ENCODE results near the gene NUBP2. TPM values are rescaled to one million over a fixed set of nuclear protein-coding genes. Genes with fewer than 3 reads are reported as not detected.
A peak's percentile ranks its signal among the peaks of the same experiment; 100 is the strongest.

The NUBP2 gene
- total and polyA plus RNA-seq, 10 of the 15 experiments (the other 5 are each of a cell fraction or from before 2014, with no cell fraction given) = 1.9 to 129 (median 51.7) TPM

DNA sequence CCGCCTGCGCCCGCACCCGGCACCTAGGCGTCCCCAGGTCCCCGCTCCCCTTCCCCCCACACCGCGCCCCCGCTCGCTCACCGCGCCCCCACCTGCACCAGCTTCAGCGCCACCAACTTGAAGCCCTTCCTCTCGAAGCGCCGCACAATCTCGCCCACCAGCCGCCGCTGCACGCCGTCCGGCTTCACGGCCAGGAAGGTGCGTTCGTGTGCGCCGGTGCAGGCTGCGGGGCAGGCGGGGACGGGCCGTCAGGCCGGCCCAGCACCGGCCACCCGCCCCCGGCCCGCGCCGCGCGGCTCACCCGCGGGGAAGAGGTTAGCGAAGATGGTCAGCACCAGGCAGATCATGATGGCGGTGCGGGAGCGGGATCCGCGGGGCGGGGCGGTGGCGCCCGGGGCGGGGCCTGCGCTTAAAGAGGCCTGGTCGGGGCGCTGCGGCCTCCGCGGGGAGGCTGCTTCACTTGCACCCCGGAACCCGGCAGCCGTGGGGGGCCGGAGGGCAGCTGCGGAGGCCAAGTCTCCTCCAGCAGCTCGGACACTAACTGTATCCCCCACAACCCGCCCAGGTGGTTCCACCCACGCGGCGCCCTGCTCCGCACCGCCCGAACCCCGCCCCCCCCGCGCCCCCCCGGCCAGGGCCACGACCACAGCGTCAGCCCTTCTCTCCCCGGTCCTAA is 11.4 kb upstream of the NUBP2 start, which contains the start of gene NME3 (continued):
- TF ChIP-seq, protein P1, sequence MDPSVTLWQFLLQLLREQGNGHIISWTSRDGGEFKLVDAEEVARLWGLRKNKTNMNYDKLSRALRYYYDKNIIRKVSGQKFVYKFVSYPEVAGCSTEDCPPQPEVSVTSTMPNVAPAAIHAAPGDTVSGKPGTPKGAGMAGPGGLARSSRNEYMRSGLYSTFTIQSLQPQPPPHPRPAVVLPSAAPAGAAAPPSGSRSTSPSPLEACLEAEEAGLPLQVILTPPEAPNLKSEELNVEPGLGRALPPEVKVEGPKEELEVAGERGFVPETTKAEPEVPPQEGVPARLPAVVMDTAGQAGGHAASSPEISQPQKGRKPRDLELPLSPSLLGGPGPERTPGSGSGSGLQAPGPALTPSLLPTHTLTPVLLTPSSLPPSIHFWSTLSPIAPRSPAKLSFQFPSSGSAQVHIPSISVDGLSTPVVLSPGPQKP (IDR thresholded peaks at IDR 0.05; ENCODE audit: low read depth, low read length) = no peak
- TF ChIP-seq MTA2 (IDR thresholded peaks at IDR 0.05; ENCODE audit: low read depth) = no peak
- TF ChIP-seq KDM1A (IDR thresholded peaks at IDR 0.05; ENCODE audit: borderline replicate concordance) = no peak
- no peak for TF ChIP-seq SP1 (IDR thresholded peaks at IDR 0.05; ENCODE audit: low read depth, low read length)
- TF ChIP-seq ZZZ3 (IDR thresholded peaks at IDR 0.05; ENCODE audit: control insufficient read depth, insufficient read length, low read depth) = no peak
- TF ChIP-seq PML (IDR thresholded peaks at IDR 0.05; ENCODE audit: low read length) = no peak
- no peak for TF ChIP-seq SIX5 (IDR thresholded peaks at IDR 0.05; ENCODE audit: low read depth, low read length, severe bottlenecking)
- TF ChIP-seq BHLHE40 (IDR thresholded peaks at IDR 0.05; ENCODE audit: borderline replicate concordance in 1 of 2, low read depth in 2 of 2, low read length in 1 of 2) = peak in 1 of 2 experiments; percentile 29; a peak in 2 of 4 replicates
- no peak for TF ChIP-seq NFXL1 (IDR thresholded peaks at IDR 0.05; ENCODE audit: borderline replicate concordance)
- TF ChIP-seq, protein P2, sequence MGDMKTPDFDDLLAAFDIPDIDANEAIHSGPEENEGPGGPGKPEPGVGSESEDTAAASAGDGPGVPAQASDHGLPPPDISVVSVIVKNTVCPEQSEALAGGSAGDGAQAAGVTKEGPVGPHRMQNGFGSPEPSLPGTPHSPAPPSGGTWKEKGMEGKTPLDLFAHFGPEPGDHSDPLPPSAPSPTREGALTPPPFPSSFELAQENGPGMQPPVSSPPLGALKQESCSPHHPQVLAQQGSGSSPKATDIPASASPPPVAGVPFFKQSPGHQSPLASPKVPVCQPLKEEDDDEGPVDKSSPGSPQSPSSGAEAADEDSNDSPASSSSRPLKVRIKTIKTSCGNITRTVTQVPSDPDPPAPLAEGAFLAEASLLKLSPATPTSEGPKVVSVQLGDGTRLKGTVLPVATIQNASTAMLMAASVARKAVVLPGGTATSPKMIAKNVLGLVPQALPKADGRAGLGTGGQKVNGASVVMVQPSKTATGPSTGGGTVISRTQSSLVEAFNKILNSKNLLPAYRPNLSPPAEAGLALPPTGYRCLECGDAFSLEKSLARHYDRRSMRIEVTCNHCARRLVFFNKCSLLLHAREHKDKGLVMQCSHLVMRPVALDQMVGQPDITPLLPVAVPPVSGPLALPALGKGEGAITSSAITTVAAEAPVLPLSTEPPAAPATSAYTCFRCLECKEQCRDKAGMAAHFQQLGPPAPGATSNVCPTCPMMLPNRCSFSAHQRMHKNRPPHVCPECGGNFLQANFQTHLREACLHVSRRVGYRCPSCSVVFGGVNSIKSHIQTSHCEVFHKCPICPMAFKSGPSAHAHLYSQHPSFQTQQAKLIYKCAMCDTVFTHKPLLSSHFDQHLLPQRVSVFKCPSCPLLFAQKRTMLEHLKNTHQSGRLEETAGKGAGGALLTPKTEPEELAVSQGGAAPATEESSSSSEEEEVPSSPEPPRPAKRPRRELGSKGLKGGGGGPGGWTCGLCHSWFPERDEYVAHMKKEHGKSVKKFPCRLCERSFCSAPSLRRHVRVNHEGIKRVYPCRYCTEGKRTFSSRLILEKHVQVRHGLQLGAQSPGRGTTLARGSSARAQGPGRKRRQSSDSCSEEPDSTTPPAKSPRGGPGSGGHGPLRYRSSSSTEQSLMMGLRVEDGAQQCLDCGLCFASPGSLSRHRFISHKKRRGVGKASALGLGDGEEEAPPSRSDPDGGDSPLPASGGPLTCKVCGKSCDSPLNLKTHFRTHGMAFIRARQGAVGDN (IDR thresholded peaks at IDR 0.05) = 0 out of 2 replicates have a peak, but pooled peaks have one; percentile 21
- peak; percentile 16; the same call in 1 of the 2 replicates for TF ChIP-seq RB1 (IDR thresholded peaks at IDR 0.05; ENCODE audit: borderline replicate concordance)
- peak in 1 of 2 experiments; percentile 88; a peak in 2 of 3 replicates for TF ChIP-seq EGR1 (IDR thresholded peaks at IDR 0.05; ENCODE audit: borderline replicate concordance in 1 of 2, low read depth in 2 of 2, low read length in 2 of 2)
- TF ChIP-seq, protein P3, sequence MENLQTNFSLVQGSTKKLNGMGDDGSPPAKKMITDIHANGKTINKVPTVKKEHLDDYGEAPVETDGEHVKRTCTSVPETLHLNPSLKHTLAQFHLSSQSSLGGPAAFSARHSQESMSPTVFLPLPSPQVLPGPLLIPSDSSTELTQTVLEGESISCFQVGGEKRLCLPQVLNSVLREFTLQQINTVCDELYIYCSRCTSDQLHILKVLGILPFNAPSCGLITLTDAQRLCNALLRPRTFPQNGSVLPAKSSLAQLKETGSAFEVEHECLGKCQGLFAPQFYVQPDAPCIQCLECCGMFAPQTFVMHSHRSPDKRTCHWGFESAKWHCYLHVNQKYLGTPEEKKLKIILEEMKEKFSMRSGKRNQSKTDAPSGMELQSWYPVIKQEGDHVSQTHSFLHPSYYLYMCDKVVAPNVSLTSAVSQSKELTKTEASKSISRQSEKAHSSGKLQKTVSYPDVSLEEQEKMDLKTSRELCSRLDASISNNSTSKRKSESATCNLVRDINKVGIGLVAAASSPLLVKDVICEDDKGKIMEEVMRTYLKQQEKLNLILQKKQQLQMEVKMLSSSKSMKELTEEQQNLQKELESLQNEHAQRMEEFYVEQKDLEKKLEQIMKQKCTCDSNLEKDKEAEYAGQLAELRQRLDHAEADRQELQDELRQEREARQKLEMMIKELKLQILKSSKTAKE (IDR thresholded peaks at IDR 0.05; ENCODE audit: low read depth, poor library complexity, severe bottlenecking) = no peak
- TF ChIP-seq ZBED1 (IDR thresholded peaks at IDR 0.05; ENCODE audit: borderline replicate concordance) = no peak
- TF ChIP-seq SMARCA5 (IDR thresholded peaks at IDR 0.05) = no peak
- no peak for TF ChIP-seq CBX5 (IDR thresholded peaks at IDR 0.05; ENCODE audit: low read depth)
- no peak for TF ChIP-seq RCOR1 (conservative IDR thresholded peaks at IDR 0.05; ENCODE audit: low read depth, low read length)
- TF ChIP-seq, protein P4, sequence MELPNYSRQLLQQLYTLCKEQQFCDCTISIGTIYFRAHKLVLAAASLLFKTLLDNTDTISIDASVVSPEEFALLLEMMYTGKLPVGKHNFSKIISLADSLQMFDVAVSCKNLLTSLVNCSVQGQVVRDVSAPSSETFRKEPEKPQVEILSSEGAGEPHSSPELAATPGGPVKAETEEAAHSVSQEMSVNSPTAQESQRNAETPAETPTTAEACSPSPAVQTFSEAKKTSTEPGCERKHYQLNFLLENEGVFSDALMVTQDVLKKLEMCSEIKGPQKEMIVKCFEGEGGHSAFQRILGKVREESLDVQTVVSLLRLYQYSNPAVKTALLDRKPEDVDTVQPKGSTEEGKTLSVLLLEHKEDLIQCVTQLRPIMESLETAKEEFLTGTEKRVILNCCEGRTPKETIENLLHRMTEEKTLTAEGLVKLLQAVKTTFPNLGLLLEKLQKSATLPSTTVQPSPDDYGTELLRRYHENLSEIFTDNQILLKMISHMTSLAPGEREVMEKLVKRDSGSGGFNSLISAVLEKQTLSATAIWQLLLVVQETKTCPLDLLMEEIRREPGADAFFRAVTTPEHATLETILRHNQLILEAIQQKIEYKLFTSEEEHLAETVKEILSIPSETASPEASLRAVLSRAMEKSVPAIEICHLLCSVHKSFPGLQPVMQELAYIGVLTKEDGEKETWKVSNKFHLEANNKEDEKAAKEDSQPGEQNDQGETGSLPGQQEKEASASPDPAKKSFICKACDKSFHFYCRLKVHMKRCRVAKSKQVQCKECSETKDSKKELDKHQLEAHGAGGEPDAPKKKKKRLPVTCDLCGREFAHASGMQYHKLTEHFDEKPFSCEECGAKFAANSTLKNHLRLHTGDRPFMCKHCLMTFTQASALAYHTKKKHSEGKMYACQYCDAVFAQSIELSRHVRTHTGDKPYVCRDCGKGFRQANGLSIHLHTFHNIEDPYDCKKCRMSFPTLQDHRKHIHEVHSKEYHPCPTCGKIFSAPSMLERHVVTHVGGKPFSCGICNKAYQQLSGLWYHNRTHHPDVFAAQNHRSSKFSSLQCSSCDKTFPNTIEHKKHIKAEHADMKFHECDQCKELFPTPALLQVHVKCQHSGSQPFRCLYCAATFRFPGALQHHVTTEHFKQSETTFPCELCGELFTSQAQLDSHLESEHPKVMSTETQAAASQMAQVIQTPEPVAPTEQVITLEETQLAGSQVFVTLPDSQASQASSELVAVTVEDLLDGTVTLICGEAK (IDR thresholded peaks at IDR 0.05; ENCODE audit: borderline replicate concordance) = no peak
